GM12874 (cell line): ENCODE measurements around the gene CAMK1D.

Experiments used
- TF ChIP-seq, protein P1 (sequence below): IDR thresholded peaks from 2 replicates; pipeline ENCODE4 v1.5.1; 2011; ENCODE audit warnings: low read depth, mild to moderate bottlenecking, control low read depth, low read length, moderate library complexity; ENCODE audit not compliant: insufficient read depth

The CAMK1D gene

DNA sequence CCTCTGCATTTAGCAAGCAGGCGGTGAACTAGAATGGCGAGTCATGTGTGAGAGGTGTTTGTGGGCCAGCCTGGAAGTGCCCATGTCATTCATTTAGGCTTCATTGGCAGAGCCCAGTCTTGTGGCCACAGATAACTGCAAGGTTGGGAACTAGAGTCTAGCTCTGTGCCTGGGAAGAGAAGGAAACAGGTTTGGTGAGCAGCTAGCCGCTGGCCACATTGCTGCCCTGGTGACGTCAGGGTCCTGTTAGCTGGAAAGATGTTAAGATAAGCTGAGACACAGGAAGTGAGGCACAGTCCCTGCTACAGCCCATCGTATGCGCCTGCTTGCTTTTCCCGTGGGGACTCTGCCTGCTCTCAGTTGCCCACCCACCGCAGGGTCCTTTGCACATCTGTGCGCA, 185.5 kb downstream of the CAMK1D start:
- TF ChIP-seq, protein P1, sequence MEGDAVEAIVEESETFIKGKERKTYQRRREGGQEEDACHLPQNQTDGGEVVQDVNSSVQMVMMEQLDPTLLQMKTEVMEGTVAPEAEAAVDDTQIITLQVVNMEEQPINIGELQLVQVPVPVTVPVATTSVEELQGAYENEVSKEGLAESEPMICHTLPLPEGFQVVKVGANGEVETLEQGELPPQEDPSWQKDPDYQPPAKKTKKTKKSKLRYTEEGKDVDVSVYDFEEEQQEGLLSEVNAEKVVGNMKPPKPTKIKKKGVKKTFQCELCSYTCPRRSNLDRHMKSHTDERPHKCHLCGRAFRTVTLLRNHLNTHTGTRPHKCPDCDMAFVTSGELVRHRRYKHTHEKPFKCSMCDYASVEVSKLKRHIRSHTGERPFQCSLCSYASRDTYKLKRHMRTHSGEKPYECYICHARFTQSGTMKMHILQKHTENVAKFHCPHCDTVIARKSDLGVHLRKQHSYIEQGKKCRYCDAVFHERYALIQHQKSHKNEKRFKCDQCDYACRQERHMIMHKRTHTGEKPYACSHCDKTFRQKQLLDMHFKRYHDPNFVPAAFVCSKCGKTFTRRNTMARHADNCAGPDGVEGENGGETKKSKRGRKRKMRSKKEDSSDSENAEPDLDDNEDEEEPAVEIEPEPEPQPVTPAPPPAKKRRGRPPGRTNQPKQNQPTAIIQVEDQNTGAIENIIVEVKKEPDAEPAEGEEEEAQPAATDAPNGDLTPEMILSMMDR: no peak

DNA sequence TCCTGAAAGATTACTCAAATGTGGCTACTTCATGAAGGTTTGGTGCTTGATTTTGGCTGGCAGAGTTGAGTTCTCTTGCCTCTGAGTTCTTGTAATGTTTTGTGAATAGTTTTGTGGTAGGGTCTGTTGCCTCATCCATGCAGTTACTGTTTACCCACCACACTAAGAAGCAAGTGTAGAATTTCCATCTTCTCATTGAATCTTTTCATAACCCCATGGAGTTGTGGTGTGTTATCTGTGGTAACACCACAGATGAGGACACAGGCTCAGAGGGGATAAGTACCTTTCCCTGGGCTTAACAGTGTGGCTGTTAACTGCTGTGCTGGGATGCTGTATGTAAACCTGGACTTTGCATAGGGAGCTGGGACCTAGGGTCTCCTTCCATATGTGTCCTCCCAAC, 186.3 kb downstream of the CAMK1D start:
- TF ChIP-seq, protein P1: no peak

DNA sequence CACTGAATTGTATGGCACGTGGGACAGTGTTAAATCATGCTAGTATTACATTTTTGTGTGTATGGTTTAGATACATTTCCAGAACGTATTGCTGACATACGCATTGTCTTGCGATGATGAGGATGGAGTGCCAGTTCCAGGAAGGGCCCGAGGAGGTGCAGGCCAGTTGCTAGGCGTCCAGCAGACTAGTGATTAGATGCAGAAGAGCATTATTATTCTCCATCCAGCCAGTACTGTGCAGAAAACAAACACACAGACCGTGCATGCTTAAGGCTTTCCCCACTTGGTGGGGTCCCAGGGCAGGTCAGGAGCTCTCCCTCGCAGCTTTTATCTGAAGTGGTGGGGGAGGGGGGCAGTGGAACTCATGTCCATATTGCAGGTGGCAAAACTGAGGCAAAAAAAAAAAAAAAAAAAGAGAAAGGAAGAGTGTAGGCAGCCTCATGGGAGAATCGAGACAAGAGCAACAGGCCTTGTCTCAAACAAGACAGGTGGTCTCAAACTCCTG, 189.2 kb downstream of the CAMK1D start:
- TF ChIP-seq, protein P1: no peak

DNA sequence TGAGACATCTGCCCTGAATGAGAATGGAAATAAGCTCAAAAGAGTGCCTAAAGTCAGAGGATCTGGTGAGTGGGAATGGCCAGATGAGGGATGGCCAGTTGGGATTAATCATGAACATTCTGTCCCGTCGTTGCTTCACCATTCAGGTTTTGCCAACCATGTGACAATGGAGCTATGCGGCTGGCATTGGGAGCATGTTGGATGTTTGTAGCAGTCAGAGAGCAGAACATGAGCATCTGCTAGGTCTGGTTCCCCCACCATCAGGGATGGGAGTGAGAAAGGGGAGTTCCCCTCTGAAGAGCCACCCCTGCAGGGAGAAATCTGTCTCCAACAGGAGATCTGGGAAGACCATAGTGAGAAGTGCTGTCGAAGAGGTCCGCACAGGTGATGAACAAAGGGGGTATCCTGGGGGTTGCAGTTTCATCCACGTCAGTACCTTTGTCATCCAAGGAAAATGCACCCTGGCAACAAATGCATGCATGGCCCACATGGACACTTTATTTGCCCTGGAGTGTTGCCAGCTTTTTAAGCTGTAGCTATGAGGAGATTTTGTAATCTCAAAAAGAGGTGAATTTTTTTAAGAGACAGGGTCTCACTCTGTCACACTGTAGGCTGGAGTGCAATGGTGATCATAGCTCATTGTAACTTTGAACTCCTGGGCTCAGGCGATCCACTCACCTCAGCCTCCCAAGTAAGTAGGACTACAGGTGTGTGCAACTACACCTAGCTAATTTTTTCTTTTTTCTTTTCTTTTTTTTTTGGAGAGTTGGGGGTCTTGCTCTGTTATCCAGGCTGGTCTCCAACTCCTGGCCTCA, 190.2 kb downstream of the CAMK1D start:
- TF ChIP-seq, protein P1: no peak

DNA sequence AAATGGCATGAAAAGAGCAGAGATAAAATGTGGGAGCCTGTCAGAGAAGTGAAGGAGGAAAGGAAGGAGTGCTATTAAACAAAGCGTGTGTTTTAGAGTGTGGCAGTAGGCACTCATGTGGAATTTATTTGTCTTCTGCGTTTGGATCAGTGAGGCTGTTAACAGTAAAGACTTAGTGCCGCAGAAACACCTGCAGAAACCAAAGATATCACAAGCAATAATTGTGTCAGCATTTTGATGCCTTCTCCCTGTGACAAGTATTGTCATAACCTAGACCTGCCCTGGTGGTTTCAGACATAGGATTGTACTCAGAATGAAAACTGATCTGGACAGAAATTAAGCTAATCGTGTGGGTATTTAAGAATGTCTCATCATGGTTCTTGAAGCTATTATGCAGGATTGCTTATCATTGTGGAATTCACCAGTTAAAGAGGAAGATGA, 191.0 kb downstream of the CAMK1D start:
- TF ChIP-seq, protein P1: no peak

DNA sequence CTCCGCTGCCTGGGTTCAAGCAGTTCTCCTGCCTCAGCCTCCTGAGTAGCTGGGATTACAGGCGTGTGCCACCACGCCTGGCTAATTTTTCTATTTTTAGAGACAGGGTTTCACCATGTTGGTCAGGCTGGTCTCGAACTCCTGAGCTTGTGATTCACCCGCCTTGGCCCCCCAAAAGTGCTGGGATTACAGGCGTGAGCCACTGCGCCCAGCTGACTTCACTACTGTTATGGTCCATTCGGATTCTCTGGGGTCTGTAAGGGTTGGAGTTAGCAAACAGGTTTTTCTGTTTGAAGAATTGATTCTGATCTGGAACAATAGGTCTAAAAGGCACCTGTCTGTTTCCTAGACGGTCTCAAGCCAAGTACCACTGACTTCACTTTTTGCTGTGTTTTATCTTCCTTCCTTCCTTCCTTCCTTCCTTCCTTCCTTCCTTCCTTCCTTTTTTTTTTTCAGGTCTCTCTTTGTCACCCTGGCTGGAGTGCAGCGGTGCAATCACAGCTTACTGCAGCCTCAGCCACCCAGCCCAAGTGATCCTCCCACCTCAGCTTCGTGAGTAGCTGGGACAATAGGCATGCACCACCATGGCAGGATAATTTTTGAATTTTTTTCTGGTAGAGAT, 192.2 kb downstream of the CAMK1D start:
- TF ChIP-seq, protein P1: no peak

DNA sequence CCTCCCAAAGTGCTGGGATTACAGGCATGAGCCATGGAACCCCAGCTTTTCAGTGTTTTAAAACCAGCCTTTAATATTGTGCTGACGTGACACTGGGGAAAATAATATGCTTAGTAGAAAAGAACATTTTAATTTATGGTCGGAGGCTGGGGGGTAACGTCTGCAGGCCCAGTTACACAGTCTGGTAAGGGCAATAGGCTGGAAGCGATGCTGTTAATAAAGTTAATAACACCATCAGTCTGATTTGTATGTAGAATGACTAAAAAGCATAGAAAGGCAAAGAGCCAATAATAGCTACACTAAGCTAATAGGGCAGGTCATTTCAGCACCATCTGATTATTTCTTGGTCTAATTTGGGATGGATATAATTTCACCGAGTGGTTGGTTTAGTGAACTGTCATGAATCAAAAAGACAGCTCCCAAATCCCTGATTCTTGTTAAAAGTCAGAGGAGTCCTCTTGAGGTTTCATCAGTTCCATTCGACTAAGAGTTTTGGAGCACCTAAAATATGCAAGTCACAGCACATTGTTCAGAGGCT, 192.9 kb downstream of the CAMK1D start:
- TF ChIP-seq, protein P1: no peak
